ENCODE measurements around the gene PSME3IP1. TPM values are rescaled to one million over a fixed set of nuclear protein-coding genes. Genes with fewer than 3 reads are reported as not detected.

PSME3IP1 gene
- total and polyA plus RNA-seq, 9 of the 15 experiments (the other 6 are each of a cell fraction or from before 2014, with no cell fraction given) = 63.8 to 187 (median 142) TPM

DNA sequence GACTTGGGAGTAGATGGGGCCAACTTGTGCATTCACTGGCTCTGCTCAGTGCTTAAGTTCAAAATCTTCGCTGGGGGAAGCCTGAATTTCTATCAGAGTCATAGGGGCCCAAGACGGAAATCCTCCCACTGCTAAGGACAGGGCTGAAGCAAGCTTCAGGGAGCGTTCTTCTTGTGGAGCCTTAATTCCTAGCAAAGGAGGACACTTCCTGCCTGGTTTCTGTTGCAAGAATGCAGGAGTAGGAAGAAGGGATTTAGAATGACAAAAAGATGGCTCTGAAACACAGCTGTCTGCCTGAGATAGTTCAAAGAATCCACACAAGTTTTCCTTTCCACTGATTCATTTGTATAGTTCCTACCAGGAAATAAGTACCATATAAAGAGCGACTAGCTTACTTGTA is 26.4 kb downstream of the PSME3IP1 start:
- TF ChIP-seq RBM22 (IDR thresholded peaks at IDR 0.05; ENCODE audit: low read depth, low read length, poor library complexity, severe bottlenecking) (no peak), HNRNPLL (IDR thresholded peaks at IDR 0.05; ENCODE audit: low read depth, low read length, poor library complexity, severe bottlenecking) (no peak), BCL6 (CRISPR knock-in tag; IDR thresholded peaks at IDR 0.05) (no peak), NBN (IDR thresholded peaks at IDR 0.05; ENCODE audit: low read depth) (no peak)
- TF ChIP-seq, protein P1, sequence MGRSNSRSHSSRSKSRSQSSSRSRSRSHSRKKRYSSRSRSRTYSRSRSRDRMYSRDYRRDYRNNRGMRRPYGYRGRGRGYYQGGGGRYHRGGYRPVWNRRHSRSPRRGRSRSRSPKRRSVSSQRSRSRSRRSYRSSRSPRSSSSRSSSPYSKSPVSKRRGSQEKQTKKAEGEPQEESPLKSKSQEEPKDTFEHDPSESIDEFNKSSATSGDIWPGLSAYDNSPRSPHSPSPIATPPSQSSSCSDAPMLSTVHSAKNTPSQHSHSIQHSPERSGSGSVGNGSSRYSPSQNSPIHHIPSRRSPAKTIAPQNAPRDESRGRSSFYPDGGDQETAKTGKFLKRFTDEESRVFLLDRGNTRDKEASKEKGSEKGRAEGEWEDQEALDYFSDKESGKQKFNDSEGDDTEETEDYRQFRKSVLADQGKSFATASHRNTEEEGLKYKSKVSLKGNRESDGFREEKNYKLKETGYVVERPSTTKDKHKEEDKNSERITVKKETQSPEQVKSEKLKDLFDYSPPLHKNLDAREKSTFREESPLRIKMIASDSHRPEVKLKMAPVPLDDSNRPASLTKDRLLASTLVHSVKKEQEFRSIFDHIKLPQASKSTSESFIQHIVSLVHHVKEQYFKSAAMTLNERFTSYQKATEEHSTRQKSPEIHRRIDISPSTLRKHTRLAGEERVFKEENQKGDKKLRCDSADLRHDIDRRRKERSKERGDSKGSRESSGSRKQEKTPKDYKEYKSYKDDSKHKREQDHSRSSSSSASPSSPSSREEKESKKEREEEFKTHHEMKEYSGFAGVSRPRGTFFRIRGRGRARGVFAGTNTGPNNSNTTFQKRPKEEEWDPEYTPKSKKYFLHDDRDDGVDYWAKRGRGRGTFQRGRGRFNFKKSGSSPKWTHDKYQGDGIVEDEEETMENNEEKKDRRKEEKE (IDR thresholded peaks at IDR 0.05; ENCODE audit: borderline replicate concordance in 1 of 2, control insufficient read depth in 1 of 2, low read depth in 2 of 2, low read length in 1 of 2) = no peak
- no peaks in the 10 kb centered on the region for H4K20me1 ChIP-seq (replicated peaks; ENCODE audit: control insufficient read depth, insufficient read depth, low read length)
- H3K4me3 ChIP-seq = no peak overlapping the region
- no peak overlapping the region for H2AFZ ChIP-seq (ENCODE audit: low read depth, low read length)
- no peak overlapping the region for H3K9ac ChIP-seq (ENCODE audit: insufficient read depth in 1 of 2, low read depth in 2 of 2, low read length in 2 of 2)
- H3K4me1 ChIP-seq (replicated peaks in 1 of 2; ENCODE audit: control insufficient read depth in 2 of 2, insufficient read depth in 2 of 2, low read length in 2 of 2) = peaks cover 0 to 2% of the 10 kb centered on the region in 2 experiments; a peak in 1 of 5 replicates
- DNase-seq (ENCODE audit: extremely low read depth in 1 of 4, low spot score in 3 of 4) = no peak
- no TSS peak for BruUV-seq (replicated peaks)
- H3K36me3 ChIP-seq (ENCODE audit: control insufficient read depth, insufficient read depth, low read length) = peaks cover 82% of the 10 kb centered on the region
- H3K27me3 ChIP-seq (ENCODE audit: control insufficient read depth in 2 of 2, insufficient read depth in 2 of 2, low read length in 2 of 2) = no peaks in the 10 kb centered on the region
- WGBS (ENCODE audit: insufficient coverage, low coverage, missing lambda C conversion rate) = 88% methylated on average over 4 of the region's 4 CpGs
- no peak overlapping the region for H3K4me2 ChIP-seq (ENCODE audit: insufficient read depth, low read length)
- ChIA-PET CTCF (ENCODE audit: low intra/inter-chr PET ratio) (no interaction called here), POLR2A (interaction anchor here (0.7 kb wide), 1 partner anchor 47 kb away, joined by 3 read pairs; no protein-coding TSS in a partner anchor)
- FAIRE-seq = no peak
- no peaks in the 10 kb centered on the region for H3K79me2 ChIP-seq (ENCODE audit: control insufficient read depth, insufficient read depth, low read length)
- no peak for ATAC-seq
- no peak overlapping the region for H3K27ac ChIP-seq (ENCODE audit: extremely low read depth, low read depth, low read length)
- in situ Hi-C loops (cut with MboI) = no loop called here
- intact Hi-C loops (cut with micrococcal nuclease) = no loop called here
- H3K9me3 ChIP-seq (replicated peaks; ENCODE audit: control insufficient read depth, insufficient read depth, low read depth, low read length) = no peaks in the 10 kb centered on the region
- H3K9me1 ChIP-seq (ENCODE audit: control insufficient read depth, insufficient read depth, low read length) = no peaks in the 10 kb centered on the region

Measured in K562 (cell line).